Fibroblast of skin of right quadriceps (primary cell): ENCODE data around the gene DGLUCY.
"Not testable (repeated sequence)": the region's sequence is repeated elsewhere in the genome, so short reads cannot be mapped to it uniquely, and the experiment has no call there.

Experiments used
- DNase-seq: peaks from one replicate; pipeline ENCODE4 v3.0.0-alpha.2; 2013

The DGLUCY gene

DNA sequence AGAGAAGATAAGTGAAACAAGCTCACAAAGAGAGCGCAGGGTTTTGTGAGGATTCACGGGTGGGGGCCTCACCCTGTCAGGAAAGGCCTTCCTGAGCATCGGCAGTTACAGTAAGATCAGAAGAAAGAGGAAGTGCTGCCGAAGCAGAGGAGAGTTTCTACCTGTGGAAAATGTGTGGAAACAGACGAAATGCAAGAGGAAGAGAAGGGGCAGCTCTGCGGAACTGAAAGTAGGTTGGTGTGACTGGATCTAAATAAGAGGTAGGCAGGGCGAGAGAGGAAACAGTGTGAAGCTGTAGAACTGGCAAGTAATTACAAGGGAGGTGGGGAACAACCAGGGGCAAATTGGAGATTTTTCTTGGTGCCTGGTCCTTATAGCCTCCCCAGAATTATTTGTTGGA, 128.0 kb downstream of the DGLUCY start:
- DNase-seq = no peak

DNA sequence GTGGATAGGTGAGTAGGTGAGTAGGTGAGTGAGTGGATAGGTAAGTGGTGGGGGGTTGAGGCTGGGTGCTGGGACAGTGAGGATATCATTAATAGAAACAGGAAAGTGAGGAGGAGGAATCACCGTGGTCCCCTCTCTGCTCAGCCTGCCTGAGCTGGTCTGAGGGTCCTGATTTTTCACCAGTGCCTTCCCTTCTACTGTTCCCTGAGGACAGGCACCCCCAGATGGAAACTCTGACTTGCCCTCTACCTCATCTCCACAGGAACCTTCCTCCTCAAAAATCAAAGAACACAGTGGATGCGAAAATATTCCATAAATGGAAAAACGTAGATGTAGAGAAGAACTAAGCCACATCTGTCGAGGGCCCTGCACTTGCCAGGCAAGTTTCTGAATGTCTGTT, 128.8 kb downstream of the DGLUCY start:
- no peak for DNase-seq

DNA sequence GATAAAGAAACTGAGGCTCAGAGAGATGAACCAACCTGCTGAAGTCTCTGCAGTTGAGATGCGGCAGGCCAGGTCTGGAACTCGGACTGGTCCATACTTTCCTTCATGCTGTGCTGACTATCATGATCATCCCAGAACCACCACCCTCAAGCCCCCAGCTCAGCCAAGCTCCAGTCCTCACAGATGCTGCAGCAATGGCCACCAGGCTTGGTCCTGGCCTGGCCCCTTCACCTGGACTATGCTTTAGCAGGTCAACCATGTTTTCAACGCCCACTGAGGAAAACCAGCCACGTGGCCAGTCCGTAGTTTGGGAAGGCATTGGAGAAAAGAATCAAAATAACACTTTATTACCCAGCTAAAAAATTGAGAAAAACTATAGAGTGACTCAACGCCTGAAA, 129.2 kb downstream of the DGLUCY start:
- no peak for DNase-seq

DNA sequence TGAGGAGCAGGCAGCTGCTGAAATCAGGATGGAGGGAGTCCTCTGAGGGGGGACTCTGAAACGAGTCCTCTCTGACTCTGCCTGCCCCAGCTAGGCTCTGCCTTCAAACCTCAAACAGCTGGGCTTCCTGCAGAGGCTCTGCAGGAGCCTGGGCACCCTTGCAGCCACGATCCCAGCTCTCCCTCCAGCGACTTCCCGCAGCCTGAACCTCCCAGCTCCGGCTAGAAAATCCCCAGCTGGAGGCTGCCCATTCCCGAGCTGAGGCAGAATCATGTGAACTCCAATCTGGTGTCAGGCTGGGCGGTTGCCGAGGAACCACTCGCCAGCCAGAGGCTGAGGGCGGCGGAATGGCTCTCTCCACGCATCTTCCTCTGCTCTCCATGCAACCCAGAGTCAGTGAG, 130.6 kb downstream of the DGLUCY start, which contains the start of gene GPR68:
Gene GPR68 (minus strand): TSS at position 204 of the 401 bp plus-strand sequence. CDS start 9,654 bp downstream, outside the sequence.
- DNase-seq = peak; percentile 63

DNA sequence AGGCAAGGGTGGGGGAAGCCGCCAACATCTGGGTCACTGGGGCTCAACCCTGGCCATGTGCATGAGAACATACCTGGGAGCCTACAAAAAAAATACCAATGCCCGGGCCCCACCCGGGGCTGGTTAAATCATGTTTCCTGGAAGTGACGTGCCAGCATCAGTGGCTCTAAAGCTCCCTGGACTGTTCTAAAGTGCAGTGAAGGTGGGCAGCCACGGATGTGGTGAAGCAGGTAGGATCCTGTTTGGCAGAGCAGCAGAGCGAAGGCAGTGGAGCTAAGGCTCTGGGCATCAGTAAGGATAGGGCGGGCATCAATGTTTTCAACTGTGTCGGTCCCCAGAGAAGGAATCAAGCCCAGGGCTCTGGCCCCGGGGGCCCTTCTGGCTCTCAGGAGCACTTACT, 131.2 kb downstream of the DGLUCY start:
- DNase-seq = no peak

DNA sequence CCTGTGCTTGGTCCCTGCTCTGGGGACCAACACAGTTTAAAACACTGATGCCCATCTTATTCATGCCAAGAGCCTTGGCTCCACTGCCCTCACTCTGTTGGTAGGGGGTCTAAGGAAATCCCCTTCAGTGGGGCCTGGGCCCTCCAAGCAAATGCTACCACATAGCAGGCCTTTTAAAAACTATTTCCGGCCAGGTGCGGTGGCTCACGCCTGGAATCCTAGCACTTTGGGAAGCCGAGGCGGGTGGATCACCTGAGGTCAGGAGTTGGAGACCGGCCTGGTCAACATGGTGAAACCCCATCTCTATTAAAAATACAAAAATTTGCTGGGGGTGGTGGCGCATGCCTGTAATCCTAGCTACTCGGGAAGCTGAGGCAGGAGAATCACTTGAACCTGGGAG, 131.7 kb downstream of the DGLUCY start:
- DNase-seq = not testable (repeated sequence)

DNA sequence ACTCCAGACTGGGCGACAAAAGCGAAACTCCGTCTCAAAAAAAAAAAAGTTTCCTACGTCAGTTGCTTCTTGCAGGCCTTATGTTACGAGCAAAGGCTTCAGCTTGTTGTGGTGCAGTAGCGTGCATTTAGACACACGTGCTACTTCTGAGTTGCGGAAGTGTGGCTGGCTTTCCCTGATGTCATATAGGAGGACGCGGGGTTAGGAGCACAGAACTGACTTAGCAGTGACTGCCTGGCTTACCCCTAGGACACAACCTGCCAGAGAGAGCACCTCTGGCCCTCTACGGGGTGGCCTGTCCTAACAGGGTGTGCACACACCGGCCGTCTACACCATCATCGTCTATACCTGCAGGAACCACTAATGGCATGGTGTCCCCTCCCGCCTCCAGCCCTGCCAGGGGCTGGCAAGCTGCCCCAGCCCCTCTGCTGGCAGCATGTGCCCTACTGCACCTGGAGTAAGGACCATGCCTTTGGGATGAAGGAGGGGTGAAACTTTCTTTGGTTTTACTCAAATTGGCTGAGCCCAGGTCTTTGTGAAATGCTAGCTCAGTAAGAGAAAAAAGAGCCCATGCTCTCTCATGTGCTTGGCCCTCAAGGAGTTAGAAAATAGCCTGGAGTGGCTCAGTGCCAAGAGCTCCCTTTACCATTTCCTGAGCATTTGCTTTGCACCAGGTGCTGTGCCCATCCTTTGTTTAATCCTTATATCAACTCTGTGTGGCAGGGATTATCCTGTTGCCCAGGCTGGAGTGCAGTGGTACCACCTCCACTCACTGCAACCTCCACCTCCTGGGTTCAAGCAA, 132.4 kb downstream of the DGLUCY start:
- no peak for DNase-seq

DNA sequence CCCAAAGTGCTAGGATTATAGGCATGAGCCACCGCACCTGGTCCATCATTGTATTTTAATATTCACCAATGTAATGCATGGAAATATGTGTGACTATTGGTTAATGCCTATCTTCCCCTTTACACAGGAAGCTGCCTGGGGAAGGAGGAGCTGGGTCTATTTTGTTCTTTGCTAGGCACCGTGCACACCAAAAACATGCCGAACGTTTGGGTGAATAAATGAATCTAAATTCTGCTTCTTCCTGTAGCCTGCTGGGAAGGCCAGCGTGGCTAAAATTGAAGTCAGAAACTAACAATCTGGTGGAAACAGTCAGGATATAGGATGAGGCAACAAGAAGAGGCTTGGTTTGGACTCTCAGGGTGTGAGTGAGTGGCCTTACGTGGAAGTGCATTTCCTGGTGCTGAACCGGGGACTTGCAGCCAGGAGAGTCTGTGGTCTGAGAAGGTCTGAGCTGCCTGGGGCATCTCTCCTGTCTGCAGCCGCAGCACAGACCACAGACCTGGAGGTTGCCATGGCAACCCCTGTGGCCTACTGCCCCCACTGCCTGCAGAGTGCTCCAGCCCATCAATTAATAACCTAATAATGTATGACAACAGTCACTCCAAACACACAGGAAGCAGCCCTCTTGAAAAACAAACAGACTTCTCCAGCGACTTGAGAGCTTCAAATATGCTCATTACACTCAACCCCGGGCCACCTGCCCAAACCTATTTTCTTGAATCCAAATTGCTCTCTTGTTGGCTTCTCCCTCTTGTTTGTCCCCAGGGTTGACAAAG, 136.2 kb downstream of the DGLUCY start:
- DNase-seq = no peak

DNA sequence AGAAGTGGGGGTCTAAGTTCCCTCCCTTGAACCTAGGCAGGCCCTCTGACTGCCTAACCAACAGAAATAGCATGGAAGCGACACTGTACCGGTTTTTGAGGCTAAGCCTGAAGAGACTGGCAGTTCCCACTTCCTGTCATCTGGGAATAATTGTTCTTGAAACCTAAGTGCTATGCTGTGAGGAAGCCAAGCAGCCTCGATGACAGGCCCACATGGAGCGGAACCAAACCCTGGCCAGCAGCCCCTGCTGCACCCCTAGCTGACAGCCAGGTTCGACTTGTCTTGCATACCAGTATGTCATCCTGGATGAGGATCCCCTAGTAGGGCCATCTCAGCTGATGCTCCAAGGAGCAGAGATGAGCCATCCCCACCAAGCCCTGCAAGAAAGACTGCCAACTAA, 137.0 kb downstream of the DGLUCY start:
- peak; percentile 60 for DNase-seq

DNA sequence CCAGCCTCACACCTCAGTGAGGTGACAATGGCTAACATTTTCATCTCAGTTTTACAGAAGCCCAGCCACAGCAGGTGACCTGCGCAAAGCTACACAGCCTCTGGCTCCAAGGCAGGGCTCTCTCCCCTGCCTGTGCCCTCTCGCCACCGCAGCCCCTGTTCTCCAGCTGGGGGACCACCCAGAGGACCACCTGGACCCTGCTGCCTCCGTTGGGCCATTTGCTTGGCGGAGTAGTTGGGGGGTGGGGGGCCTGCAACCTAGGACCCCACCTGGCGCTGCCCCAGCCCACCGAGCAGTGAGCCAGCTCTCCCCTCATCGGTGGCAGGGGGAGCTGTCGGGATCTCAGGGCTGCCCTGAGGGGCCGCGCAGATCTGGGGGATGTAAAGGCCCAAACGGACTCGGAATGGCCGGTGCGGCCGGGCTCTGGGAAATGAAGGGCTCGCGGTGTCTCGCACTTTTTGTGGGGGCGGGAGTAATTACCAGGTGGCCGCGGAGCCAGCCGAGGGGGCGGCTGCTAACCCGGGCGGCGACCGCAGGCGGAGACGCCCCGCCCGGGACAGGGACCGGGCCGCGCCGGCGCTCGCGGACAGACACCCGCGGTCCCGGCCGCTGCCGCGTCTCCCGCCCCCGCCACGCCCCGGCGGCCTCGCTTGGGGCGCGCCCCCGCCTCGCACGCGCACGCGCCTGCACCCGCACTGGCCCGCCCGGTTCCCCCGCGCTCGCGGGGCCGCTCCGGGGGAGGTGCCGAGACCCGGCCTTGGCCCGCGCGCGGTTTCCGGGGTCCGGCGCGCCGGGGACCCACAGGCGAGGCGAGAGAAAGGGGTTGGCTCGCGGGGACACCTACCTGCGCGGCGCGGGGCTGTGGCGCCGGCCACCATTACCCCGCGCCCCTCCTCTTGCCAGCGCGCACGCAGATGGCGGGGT, 139.3 kb downstream of the DGLUCY start:
- DNase-seq = peak; percentile 28

DNA sequence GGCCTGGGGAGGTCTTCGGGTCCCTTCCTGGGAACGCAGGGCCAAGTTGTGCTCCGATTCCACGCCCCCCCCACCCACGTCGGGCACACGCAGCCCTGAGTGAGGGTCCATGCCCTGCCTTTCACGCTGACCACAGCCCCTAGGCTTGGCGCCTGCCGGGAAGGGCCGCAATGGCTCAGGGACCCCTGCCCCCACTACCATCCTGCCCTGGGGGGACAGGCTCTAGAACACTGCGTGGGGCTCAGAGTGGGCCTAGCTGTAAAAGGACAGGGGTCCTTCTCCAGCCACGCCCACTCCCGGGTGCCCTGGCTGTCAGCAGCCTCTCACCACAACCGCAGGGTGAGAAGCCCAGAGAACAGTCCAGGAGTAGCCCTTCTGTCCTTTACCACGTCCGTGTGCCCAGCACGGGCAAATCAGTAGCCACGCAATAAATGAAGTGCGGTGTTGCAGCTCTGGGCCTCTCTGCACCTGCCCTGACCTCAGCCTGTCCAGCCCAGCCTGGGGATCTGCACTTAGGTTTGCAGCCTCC, 140.0 kb downstream of the DGLUCY start:
- DNase-seq = no peak

DNA sequence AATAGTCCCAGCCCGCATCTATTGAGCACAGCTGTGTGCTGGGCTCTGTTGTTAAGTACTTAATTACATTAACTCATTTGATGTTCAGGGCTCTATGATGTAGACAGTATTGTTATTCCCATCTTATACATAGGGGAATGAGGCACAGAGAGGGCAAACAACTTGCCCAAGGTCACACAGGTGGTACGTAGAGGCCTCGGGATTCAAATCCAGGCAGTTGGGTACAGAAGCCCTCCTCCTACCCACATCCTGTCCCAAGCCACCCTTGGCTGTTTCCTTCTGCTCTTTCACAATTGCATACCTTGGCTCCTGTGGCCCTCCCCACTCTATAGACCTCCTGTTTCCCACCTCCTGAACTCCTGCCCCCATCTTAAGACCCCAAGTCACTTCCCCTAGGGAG, 140.6 kb downstream of the DGLUCY start:
- DNase-seq = no peak

DNA sequence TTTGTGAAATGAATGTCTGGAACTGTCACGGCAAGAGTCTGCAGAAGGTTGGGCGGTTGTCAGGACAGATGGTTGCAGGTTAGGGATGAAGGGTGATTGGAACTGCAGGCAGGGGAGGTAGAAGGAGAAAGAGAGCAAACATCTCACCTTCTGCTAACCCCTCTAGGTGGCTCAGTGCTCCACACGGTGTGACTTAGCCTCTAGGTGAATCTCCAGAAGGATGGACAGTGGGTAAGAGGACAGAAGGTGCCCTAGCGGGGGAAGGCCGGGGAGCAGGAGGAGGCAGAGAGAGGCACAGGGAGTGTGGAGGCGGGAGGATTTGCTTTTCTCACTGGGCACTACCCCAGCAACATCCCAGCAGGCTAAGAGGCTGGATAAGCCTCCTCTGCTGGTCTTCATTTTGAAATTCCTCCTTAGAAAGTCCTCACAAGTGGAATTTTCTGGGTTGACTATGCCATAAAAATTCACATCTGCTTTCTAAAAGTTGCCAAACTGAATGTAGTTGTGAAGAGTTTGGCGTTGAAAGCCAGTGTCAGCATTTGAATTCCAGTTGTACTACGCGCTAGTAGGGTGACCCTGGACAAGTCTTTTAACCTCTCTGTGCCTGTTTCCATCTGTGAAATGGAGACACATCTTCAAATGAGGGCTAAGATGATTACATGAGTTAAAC, 141.3 kb downstream of the DGLUCY start:
- peak; percentile 21 for DNase-seq

DNA sequence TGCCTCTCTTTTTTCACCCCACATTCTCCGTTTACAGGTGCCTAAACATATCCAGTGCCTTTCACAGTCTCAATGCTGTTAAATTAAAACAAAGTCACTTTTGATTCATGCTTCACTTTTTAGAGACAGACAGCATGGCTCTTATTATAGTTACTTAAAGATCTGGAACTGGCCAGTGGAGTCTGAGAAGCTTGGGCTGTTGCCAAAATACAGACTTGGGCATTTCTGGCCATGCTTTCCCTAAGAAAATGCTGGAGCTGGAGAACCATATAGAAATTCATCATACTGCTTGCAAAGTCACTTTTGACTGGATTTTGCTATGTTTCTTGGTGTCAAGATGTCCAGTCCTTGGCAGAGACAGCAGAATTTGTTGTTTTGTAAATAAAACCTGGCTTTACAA, 142.8 kb downstream of the DGLUCY start:
- DNase-seq = no peak

DNA sequence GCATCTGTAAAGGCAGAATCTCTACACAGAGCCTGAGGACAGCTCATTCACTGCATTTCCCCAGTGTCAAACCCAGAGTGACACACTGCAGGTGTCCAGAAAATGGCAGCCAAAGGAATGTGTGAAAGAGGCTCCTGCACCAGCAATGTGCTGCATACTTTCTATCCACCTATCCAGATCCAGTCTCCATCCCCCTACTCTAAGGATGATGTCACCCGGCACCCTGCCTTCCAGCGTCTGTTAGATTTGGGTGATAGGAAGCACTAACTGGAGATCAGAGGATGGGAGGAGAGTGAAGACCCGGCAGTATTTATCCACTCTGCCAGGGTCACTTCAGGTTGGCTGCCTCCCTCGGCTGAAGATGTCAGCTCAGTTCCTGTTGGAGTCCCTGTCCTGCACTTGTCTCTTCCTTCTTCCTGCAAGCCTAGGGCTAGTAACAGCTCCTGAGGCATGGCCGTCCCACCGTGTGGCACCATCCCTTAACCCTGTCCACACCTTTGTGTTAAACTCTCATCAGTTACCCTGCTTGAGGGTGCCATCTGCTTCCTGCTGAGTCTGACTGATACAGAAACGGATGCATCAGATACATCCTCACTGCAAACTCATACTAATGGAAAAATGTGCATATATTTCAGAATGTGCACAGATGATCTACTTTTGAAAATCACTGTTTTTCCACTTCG, 143.6 kb downstream of the DGLUCY start:
- DNase-seq = no peak

DNA sequence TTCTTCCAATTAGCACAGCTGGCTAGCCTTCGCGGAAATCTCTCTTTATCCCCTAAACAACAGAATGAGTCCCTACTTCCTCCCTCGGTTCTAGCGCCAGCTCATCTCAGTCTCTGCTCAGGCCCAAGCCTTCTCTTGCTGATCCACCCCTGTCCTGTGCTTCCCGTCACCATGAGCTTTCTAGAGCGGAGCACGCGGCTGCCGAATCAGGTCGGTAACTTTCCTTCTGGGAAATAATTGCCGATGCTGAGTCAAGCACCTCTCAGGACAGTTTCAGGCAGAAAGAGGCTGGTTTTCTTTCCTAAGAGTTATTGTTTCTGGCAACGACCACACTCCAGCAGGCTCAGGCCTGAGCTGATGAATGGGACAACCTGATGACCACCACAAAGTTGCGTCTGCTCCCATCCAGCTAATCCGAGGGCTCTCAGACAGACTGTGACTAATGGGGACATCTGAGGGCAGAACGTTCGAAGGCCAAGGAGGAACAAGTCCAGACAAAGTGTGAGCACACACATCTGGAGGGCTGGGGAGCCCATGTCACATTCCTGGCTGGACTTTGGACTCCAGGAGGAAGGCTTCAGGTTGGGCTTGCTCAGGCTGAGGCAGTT, 144.2 kb downstream of the DGLUCY start:
- peak; percentile 27 for DNase-seq

DNA sequence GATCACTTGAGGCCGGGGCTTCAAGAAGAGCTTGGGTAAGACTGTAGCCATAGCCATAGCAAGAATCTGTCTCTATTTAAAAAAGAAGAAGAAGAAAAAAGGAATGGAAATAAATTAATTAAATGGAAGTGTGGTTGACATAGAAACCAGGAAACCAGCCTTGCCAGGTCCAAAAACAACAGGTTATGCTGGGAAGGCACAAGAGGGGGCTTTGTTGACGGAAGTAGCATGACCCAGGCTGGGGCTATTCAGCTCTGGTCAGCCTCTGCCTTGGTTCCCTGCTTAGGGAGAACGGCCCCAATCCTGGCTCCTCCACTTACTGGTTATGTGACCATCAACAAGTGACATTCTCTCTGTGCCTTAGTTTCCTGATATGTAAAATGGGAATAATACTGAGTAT, 145.0 kb downstream of the DGLUCY start:
- DNase-seq = no peak

DNA sequence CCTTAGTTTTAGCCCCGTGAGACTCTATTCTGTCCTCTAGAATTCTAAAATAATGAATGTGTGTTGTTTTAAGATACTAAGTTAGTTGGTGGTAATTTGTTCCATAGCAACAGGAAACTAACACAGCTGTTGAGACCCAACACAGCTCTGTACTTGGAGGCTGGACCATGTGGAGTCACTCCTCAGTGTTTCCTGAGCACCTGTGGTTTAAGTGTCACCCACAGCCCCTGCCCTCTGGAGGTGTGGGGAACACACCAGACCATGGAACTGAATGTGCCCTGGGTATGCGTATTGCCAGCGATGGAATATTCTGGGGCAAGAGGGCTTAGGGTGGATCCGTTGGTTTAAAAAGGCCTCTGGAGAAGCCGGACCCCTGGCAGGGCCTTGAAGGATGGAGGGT, 147.2 kb downstream of the DGLUCY start:
- no peak for DNase-seq

DNA sequence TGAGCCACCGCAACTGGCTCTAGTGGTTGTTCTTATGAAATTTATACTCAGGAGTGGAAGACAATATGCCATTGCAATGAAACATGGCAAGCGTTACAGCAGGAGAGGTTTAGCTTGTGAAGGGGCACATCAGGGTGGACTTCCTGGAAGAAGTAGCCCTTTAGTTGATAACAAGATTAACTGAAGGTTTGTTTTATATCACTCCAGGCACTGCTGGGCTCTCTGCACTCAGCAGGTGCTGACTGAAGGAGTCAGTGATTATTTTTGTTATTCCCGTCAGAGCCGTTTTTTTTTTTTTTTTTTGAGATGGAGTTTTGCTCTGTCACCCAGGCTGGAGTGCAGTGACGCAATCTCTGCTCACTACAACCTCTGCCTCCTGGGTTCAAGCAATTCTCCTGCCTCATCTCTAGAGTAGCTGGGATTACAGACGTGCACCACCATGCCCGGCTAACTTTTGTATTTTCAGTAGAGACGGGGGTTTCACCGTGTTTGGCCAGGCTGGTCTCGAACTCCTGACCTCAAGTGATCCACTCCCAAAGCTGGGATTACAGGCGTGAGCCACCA, 148.2 kb downstream of the DGLUCY start:
- DNase-seq = no peak

DNA sequence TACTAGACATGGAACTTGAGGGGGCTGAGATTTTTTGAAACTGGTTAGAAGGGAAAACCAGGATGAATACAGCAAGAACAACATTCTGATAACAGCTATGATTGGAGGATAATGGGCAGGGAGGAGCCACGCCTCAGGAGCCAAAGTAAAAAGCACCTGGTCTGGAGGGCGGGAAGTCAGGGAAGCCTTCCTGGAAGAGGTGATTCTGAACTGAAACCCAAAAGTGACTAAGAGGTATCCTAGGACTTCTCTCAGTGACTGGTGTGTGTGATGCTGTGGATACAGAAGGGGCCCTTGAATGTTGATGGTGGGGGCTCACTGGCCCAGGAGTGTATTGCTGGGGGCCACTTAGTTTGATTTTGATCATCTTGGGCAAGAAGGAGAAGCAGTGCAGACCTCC, 149.5 kb downstream of the DGLUCY start:
- DNase-seq = no peak
